SW480 (cell line): ENCODE results near the gene GALNT9.
"Not testable (repeated sequence)": the region's sequence is repeated elsewhere in the genome, so short reads cannot be mapped to it uniquely, and the experiment has no call there.

Experiments
- DNase-seq: peaks from one replicate; pipeline ENCODE4 v3.0.0-alpha.2; 2016; ENCODE audit warnings: low spot score

GALNT9 gene

DNA sequence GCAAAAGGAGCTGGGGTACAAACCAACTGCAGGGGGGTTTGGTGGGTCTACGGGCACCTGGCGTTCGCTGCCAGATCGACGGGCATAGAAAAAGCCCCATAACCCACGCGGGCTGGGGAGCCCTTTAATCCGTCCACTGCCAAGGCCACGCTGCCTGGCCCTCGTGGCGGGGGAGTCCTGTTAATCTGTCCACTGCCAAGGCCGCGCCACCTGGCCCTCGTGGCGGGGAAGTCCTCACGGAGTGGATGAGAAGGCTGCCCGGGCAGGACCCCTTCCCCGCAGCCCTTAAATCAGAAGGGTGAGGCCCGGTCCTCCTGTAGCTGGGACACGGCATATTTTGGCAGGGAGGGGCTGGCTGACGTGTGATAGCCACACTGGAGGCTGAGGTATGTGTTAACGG is 99.0 kb downstream of the GALNT9 start:
- no peak for DNase-seq

DNA sequence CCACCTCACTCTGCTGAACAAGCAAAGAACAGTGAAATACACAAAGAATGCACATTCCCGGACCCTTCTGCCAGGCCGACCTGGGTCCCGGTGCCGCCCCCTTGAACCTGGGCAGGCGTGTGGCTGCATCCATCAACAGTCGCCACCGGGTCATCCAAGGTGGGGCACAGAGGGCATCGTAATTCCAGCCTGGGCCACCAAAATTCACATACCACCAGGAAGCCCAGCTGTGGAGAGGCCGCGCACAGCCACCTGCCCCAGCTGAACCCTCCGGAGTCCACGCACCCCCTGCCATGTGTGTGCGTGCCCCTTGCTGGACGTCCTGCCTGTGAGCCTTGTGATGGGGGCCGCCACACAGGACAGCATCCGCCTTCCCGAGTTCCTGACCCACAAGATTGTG is 99.5 kb downstream of the GALNT9 start:
- no peak for DNase-seq

DNA sequence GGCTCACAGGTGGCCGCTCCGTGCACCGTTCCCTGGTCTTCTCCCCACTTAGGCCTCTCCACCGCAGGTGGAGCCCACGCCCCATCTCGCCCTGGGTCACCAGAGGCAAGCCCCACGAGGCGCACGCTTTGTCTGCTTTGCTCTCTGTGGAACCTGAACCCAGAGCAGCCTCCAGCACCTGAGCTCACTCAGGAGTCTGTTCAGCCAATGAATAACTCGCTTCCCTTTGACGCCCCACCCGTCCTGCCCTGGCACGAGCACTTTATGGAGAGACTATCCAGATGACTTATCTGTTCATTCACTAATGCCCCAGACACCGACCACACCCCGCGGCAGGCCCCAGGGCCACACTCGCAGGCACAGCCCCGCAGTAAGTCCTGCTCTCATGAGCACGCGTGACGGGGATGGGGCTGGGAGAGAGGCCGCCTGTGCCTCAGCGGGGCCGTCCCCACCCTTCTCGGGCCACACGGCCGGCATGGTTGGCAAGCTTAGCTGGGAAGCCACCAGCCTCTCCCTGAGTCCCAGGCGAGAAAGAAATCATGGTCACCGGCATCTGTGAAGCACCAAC is 100.1 kb downstream of the GALNT9 start:
- DNase-seq: no peak

DNA sequence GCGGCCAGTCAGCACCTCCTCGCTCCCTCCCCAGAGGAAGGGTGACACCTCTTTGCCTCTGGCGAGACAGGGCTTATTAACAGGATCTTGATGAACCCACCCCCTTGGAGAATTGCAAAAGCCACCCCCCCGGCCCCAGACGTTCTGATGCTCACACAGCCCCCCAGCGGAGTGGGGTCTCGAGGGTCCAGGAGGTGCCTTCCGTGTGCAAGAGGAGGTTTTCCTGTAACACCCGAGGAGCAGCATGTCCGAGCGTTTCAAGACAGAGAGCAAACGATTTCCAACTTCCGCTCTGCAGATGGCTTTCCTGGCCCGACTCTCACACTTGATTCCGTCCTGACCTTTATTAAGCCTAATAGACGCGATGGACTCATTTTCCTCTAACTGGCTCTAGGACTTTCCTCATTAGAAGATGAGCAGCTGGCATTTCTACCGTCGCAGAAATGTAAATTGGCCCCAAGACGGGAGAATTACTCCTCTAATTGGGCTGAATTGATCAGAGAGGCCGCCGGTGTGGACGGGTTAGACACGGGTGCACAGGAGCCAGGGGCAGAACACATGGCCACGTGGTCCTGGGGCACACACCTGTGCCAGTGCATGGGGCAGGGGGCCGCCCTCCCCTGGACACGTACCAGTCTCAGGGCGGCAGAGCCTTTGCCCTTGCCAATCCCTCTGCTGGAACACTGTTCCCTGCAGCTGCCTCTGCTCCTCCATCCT is 100.8 kb downstream of the GALNT9 start:
- no peak for DNase-seq

DNA sequence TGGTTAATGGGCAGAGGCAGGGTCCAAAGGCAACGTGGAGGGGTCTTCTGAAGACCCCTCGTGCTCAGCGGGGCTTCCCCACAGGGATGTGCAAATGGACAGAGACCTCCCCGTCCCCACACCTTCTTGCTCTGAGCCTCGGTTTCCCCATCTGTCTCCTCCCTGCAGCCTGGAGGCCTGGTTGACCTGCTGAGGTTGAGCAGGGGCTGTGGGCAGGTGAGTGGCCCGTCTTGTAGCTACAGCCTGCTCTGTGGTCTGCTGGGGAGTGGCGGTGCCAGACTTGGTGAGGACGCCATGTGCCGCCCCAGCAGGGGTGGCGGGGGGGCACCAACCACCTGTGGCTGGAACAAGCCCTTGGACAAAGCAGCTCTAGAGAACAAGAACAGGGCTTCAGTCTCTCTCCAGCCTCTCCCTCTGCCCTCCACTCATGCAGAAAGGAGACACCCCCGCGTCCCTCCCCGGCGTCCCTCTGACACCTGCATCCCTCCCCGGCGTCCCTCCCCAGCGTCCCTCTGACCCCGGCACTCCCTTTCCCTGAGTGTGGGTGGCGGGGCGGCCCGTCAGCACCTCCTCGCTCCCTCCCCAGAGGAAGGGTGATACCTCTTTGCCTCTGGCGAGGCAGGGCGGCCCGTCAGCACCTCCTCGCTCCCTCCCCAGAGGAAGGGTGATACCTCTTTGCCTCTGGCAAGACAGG is 101.5 kb downstream of the GALNT9 start:
- DNase-seq: no peak

DNA sequence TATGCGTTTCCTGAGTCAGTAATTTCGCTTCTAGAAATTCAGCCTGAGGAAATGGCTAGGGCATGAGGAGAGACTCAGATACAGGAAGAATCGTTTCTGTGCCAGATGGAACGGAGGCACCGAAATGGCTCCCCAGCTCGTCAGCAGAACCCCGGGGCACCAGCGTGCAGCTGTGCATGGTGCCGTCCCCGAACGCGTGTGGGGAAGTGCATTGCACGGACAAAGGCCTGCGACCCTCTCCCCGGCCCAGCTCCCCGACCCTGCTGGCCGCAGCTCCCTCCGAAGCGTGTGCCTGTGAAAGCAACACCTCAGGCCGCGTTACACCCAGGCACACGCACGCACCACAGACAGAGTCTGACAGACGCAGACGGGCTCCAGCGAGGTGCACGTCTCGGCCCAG is 102.3 kb downstream of the GALNT9 start:
- DNase-seq: no peak

DNA sequence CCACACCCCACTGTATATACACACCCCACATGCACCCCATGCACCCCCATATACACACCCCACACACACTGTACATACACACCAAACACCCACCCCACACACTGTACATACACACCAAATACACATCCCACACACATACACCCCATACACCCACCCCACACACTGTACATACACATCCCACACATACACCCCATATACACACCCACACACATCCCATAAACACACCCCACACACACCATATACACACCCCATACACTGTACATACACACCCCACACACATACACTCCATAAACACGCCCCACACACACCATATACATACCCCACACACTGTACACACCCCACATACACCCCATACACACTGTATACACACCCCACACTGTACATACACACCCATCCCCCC is 102.8 kb downstream of the GALNT9 start:
- no peak for DNase-seq

DNA sequence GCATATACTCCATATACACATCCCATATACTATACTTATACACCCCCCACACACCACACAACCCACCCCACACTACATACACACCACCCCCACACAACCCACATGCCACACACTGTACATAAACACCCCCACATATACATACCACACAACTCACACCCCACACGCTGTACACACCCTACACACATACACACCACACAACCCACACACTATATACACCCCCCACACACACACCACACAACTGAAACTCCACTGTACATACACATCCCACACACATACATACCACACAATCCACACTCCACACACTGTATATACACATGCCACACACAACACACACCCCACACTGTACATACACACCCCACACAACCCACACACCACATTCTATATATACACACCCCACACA is 104.2 kb downstream of the GALNT9 start:
- DNase-seq: no peak

DNA sequence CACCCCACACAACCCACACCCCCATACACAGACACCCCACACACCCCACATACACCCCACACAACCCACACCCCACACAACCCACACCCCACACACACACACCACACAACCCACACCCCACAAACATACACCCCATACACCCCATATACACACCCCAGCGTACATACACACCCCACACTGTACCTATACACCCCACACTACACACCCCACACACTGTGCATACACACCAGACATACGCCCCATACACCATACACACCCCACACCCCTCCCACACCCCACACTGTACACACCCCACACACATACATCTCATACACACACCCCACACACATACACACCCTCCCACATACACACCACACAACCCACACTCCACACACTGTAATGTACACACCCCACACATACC is 104.9 kb downstream of the GALNT9 start:
- DNase-seq: no peak

DNA sequence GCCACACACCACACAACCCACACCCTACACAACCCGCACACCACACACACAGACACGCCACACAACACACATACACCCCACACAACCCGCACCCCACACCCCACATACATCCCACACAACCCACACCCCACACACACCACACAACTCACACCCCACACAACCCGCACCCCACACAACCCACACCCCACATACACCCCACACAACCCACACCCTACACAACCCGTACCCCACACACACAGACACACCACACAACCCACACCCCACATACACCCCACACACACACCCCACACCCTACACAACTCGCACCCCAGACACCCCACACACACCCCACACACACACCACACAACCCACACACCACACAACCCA is 106.6 kb downstream of the GALNT9 start:
- no peak for DNase-seq

DNA sequence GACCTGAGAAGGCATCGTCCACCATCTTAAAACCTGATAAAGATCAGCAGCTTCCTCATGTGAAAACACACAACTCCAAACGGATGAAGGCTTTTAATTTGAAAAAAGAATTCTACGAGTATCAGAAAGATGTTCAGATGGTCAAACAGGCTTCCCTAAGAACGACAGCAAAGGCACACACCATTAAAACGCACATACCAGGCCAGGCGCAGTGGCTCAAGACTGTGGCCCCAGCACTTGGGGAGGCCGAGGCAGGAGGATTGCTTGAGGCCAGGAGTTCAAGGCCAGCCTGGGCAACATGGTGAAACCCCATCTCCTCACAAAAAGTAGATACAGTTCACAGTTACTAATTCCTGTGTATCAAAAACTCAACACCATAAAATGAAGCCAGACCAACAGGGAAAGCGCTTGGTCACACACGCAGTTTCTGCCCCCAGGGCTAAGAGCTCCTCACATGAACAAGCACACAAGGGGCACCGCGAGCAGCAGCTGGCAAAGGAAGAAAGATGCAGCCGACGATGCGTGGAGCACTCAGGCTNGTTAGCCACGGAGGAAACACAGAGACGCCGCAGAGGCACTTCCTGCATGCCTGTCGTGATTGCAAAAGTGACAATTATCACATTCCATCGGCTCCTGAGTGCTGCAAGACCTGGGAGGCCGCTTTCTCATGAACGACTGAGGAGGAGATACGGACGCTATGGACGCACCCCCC is 107.1 kb downstream of the GALNT9 start:
- peak; percentile 69 for DNase-seq

DNA sequence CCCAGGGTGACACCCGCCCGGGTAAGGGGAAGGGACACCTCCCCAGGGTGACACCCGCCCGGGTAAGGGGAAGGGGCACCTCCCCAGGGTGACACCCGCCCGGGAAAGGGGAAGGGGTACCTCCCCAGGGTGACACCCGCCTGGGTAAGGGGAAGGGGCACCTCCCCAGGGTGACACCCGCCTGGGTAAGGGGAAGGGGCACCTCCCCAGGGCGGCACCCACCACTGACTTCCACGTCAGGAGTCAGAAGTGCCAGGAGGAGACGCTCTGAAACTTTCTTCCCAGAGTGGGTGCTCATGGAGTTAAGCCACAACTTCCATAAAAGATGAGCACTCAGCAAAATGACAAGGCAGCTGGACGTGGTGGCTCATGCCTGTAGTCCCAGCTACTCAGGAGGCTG is 109.6 kb downstream of the GALNT9 start:
- DNase-seq: not testable (repeated sequence)

DNA sequence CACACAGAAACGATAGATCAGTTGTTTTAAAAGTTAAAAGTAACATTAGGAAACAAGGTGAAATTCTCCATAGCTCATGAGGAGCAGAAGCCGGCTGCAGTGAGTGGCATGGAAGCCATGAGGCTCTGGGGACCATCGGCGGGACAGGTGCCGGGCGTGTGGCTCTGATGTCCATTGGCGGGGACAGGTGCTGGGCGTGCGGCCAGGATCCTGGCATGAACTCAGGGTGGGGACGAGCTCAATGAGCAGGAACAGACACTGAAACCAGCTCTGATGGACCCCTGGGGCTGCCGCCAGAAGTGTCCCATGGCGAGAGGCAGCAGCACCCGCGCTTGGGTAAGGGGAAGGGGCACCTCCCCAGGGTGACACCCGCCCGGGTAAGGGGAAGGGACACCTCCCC is 110.1 kb downstream of the GALNT9 start:
- no peak for DNase-seq

DNA sequence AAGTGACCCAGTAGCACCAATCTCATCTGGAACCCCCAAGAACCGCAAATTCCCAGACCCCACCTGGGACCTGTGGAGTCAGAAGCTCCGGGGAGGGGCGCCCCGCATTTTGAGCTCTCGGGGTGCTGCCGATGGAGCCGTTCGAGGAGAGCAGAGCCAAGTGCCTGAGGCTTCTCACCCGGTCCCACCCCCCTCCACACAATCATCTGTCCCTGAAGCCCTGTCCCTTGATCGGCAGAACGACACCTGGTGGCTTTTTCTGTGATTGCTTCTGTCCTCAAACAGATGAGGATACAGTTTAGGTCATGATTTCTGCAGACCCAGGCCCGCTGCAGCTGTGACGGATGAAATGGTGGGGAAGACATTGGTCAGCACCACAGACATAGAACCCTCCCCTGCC is 110.5 kb downstream of the GALNT9 start:
- peak; percentile 17 for DNase-seq

DNA sequence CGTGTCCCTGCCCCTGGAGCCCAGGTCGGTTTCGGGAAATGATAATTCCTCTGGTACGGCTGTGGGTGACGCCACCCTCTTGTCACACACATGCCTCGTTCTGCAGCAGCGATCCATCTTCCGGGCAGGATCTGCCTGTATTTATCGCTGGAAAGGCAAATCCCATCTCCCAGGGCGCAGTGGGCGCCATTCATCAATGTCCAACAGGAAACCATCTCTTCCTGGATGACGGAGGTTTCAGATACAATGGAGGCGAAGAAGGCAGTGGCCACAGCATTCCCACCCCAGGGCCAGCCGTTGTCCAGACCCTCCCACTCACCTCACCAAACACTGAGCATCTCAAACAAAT is 110.9 kb downstream of the GALNT9 start:
- DNase-seq: no peak

DNA sequence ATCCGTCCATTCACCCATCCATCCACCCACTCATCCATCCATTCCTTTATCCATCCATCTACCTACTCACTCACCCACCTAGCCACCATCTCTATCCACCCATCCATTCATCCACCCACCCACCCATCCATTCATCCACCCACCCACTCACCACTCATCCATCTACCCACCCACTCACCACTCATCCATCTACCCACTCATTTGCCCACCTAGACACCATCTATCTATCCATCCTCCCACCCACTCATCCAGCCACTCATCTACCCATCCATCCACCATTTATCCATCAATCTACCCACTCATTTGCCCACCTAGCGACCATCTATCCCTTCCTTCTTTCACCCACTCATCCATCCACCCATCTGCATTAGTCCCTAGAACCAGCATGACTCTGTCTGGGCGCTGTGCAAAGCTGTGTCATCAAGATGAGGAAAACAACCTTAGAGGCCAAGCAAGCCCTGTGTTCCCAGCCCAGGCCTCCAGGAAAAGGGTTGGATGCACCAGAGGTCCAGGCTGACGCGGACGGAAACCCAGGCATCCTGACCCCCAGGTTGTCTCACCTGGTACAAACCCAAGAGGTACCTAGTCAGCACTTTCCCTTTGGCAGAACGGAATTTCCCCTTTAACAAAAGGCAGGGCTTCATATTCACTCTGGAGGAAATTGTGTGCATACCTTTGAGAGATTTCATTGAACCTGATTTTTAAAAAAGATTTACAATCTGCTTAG is 111.4 kb downstream of the GALNT9 start:
- no peak for DNase-seq

DNA sequence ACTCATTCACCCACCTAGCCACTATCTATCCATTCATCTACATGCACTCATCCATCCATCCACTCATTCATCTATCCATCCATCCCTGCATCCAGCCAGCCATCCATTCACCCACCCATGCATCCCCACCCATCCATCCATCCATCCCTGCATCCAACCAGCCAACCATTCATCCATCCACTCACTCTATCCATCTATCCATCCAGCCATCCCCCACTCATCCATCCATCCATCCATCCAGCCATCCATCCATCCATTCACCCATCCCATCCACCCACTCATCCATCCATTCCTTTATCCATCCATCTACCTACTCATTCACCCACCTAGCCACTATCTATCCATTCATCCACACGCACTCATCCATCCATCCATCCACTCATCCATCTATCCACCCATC is 112.0 kb downstream of the GALNT9 start:
- no peak for DNase-seq

DNA sequence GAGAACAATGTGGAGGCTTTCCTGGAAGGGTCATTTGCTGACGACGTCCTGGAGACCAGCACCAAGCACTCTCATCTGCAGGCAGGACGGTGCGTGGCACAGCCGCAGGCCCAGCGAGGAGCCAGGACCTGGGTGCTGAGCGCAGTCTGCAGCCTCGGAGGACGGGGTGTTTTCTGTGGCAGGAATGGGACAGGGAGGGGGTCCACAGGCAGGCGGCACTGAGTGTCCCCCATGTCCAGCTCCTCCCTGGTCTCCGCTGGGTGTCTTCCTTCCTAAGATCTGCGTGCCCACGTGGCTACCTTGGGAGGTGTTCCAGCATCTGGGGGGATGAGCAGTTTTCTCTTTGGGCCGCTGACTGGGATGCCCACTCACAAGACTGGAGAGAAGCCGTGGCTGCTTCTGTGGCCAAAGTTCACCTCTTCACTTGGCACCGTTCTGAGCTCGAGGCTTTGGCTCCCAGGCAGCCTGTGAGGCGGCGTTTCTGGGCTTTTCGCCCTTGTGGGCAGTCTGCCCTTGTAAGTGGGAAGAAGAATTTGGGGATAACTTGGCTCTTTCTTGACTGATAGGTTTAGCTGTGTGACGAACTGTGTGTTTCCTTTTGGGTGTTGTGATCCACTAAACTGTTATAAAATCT is 112.9 kb downstream of the GALNT9 start:
- no peak for DNase-seq

DNA sequence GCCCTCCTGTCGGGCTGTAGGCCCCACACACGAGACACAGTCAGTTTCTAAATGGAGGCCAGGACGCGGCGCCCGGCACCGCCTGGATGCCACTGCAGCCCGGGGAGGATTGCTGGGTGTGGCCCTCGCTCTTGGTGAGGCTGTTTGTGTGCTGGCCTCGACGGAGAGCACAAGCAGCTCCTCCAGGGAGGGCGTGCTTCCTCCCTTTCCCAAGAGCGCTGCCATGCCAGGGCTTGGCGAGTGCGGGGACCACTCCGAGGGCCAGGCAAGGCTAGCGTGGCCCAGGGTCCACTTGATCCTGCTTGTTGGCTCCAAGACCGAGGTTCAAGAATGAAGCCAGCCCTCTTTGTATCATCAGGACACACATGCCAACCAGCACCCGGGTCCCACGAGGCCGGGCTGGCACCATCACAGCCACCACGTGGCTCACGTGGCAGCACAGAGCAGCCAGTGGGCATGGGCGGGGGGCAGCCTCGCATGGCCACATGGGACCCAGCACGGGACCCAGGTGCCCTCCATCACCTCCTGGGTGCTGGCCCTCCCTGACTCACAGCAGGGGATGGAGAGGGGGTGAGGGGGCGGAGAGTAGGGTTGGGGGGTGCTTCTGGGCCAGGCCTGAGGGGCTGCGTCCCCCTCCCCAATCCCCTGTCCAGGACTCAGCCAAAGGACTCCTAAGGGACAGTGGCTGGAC is 113.9 kb downstream of the GALNT9 start:
- DNase-seq: no peak

DNA sequence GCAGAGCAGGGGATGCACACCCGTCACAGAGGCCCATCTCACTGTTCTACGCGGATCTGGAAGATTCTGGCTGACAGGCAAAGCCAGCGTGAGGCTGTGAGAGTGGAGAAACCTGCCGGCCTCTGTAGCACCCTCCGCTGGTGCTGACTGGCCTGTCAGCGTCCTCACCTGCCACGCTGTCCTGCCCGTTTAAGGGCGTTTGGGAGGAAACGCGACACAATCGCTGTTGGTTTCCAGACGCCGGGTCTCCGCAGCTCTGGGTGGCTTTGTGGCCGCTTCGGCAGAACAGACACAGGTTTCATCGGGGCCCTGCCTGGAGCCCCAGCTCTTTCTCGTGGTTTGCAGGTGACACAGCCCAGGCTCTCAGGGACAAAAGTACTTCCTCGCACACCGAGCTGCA is 114.5 kb downstream of the GALNT9 start:
- DNase-seq: peak; percentile 10

DNA sequence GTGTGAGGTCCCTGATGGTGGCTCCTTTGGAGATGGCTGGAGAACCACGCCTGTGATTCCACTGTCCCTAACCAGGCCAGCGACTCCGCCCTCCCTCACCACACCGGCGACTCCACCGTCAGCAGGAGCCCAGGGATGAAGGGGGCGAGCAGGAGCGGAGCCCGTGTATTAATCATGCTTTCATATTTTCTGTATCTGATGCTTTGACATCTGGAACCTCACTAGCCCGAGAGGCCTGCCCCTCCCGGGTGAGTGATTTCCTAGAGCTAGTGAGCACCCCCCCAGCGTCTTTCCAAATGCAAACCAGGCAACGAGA is 115.3 kb downstream of the GALNT9 start:
- no peak for DNase-seq
